ENCODE results near the gene INPP5F.
"Not testable (repeated sequence)": the region's sequence is repeated elsewhere in the genome, so short reads cannot be mapped to it uniquely, and the experiment has no call there.

The INPP5F gene

DNA sequence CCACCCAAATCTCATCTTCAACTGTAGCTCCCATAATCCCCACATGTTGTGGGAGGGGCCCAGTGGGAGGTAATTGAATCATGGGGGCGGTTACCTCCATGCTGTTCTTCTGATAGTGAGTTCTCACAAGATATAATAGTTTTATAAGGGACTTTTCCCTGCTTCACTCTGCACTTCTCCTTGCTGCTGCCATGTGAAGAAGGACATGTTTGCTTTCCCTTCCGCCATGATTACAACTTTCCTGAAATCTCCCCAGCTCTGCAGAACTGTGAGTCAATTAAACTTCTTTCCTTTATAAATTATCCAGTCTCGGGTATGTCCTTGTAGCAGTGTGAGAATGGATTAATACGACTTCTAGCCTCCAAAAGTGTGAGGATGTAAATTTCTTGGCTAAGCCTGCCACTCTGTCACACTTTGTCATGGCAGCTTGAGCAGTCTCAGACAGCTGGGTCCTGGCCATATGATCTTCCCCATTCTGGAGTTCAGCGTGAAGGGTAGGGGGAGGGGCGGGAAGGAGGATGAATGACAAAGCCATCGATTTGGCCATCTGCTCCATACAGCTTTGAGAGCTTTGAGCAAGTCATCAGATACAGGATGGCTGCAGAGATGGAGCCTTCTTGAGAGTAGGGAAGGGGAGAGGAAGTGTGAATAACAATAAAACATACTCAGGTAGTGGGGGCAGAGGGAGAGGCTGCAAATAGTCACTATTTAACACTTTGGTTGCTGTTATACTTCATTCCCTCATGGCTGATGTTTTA, 19.1 kb upstream of the INPP5F start:
- no peak for DNase-seq (ENCODE audit: low read depth)
- TF ChIP-seq, protein P1, sequence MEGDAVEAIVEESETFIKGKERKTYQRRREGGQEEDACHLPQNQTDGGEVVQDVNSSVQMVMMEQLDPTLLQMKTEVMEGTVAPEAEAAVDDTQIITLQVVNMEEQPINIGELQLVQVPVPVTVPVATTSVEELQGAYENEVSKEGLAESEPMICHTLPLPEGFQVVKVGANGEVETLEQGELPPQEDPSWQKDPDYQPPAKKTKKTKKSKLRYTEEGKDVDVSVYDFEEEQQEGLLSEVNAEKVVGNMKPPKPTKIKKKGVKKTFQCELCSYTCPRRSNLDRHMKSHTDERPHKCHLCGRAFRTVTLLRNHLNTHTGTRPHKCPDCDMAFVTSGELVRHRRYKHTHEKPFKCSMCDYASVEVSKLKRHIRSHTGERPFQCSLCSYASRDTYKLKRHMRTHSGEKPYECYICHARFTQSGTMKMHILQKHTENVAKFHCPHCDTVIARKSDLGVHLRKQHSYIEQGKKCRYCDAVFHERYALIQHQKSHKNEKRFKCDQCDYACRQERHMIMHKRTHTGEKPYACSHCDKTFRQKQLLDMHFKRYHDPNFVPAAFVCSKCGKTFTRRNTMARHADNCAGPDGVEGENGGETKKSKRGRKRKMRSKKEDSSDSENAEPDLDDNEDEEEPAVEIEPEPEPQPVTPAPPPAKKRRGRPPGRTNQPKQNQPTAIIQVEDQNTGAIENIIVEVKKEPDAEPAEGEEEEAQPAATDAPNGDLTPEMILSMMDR (conservative IDR thresholded peaks at IDR 0.05; ENCODE audit: low read length): no peak
- no peak overlapping the region for H3K4me3 ChIP-seq (ENCODE audit: low read length)

DNA sequence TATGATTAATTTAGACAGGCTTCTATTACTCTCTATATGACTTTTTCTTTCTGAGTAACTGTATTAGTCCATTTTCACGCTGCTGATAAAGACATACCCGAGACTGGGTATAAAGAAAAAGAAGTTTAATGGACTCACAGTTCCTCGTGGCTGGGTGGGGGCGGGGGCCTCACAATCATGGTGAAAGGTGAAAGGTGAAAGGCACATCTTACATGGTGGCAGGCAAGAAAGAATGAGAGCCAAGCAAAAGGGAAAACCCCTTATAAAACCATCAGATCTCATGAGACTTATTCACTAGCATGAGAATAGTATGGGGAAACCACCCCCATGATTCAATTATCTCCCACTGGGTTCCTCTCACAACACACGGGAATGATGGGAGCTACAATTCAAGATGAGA, 18.5 kb upstream of the INPP5F start:
- not testable (repeated sequence) for H3K4me3 ChIP-seq (ENCODE audit: low read length); DNase-seq (ENCODE audit: low read depth)

DNA sequence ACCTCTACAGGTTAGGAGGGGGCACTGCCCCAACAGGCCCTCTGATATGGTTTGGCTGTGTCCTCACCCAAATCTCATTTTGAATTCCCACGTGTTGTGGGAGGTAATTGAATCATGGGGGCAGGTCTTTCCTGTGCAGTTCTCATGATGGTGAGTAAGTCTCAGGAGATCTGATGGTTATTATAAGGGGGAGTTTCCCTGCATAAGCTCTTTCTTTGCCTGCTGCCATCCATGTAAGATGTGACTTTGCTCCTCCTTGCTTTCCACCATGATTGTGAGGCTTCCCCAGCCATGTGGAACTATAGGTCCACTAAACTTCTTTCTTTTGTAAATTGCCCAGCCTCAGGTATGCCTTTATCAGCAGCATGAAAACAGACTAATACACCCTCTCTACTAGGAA, 14.9 kb upstream of the INPP5F start:
- DNase-seq (ENCODE audit: low read depth); H3K4me3 ChIP-seq (ENCODE audit: low read length): not testable (repeated sequence)

DNA sequence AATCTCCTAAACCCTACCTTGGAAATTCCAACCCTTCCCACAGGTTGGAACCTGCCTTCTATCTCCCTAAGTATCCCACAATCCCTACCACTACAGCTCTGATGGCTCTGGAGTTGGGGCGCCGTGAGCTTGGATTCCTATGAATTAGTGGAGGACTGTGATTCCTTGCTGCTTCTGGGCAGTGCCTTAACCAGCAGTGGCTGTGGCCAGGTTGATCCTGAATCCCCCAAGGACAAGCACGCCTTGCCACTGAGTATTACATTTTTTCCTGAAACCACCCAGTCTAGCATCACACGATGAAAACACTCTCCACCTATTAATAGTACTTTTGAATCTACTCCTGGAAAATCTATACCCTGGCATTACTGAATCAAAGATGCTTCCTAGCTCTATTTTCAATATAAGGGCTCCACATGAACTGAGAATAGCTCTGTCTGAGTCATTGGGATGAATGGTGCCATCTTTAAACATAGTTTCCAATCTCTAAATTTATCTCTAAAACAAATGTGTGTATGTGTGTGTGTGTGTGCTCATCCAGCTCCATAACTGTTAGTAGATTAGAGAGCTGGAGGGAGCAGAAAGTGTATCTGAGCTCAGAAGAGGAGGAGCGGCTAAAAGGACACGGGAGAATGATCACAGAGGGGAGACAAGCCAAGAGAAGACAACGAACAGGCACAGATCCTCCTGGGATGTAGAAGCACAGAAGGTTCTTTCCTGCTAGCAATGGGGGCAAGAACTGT, 11.9 kb upstream of the INPP5F start:
- DNase-seq (ENCODE audit: low read depth): no peak
- TF ChIP-seq, protein P1 (conservative IDR thresholded peaks at IDR 0.05; ENCODE audit: low read length): no peak
- no peak overlapping the region for H3K4me3 ChIP-seq (ENCODE audit: low read length)

DNA sequence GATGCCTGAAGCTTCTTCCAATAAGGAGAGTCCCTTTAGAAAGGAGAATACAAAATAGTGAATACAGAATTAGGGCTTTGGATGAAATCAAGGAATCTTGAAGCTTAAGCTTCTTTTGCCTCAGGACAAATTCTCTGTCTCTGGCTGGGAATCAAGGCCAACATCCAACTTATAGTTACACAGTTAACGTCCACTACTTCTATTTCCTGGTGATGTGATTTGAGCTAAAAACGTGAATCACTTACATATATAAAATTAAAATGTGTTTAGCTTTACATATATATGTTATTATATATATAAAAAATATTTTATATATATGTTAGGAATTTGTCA, 11.4 kb upstream of the INPP5F start:
- TF ChIP-seq, protein P1 (conservative IDR thresholded peaks at IDR 0.05; ENCODE audit: low read length): no peak
- no peak overlapping the region for H3K4me3 ChIP-seq (ENCODE audit: low read length)
- no peak for DNase-seq (ENCODE audit: low read depth)

DNA sequence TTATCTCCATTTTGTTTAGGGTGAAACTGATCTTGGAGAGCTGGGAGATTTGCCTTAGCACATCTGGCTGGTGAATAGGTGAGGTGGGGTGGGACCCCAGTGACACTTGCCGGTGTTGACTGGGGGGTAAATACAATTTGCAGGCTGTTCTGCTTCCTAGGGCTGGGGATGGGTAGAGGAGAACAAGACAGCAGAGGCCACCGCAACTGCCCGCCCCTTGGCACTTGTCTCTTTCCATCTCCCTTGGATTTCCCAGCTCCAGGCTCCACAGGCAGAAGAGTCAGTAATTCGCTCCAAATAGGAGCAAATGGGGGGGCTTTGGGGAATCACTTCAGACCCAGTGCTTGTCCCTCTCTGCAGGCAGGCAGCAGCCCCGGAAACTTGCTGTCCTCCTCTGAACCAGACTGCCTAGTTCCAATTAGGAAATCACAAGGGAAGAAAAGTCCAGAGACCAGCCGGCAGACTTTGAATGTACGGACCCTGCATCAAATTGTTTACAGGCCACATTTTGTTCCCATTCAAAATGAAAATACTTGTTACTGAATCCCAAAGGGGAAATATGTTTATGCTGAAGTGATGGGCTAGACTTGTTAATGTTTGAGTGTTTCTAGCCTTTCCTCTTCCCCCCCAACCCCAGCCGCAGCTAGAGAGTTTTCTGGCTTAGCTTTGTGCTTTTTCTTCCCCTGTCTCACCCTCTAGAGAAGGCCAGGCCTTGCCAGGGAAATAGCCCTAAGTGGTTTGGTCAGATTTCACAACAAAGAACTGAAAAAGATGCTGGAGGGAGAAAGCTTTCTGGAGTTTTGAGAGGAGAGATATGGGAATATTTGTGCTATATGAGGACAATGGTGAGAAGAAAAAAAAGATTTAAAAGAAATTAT, 10.0 kb upstream of the INPP5F start:
- H3K4me3 ChIP-seq (ENCODE audit: low read length): no peak overlapping the region
- TF ChIP-seq, protein P1 (conservative IDR thresholded peaks at IDR 0.05; ENCODE audit: low read length): no peak
- DNase-seq (ENCODE audit: low read depth): peak; percentile 28

DNA sequence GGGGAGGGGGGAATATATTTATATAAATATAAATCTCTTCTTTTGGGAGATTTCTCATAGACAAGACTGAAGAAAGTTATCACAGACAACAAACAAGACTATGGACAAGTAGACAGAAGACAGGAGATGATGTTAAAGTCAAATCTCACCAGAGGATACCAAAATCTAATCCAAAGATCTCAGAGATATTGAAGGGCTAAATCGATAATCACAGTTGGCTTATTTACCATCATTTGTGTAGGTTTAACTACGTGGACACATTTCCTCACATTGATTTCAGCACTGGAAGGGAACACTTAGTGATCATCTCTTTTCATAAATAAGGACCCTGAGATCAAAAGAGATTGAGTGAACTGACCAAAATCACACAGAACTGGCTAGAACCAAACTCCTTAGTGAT, 2.7 kb upstream of the INPP5F start:
- H3K4me3 ChIP-seq (ENCODE audit: low read length): no peak overlapping the region
- TF ChIP-seq, protein P1 (conservative IDR thresholded peaks at IDR 0.05; ENCODE audit: low read length): no peak
- no peak for DNase-seq (ENCODE audit: low read depth)

Data from AG10803 (cell line).